Measurements from ENCODE around the gene HIPK2.

The HIPK2 gene

DNA sequence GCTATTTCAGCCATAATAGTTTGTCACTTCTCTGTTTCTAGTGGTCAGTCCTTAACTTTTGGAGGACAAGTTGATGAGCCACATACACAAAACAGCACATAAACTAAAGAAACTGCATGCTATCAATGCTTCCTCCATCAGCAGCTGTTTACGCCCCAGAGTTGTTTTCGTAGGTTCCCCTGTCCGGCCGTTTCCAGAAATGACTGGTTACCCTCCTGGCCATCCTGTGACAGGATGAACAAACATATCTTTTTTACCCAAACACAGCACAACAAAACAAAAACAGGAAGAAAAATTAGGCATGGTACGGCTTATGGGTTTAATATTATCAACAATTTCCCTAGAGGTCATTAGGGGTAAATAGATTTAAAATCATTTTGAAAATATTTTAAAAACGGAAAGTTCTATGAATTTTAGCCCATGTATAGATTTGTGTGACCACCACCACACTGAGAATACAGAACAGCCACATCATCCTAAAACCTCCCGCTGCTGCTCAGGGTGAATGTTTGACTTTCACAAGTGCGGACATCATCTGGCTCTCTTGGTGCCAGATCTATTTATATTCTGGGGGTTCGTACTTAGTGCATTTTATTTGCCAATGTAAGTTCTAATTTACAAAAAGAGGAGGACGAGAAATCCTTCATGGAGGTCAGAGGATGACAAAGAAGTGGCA, 74.8 kb downstream of the HIPK2 start:
- DNase-seq = no peak
- in situ Hi-C loops (cut with MboI; ENCODE audit: low pct_unique_long_range_greater_than_20kb, low sequenced_read_pairs) = no loop called here

DNA sequence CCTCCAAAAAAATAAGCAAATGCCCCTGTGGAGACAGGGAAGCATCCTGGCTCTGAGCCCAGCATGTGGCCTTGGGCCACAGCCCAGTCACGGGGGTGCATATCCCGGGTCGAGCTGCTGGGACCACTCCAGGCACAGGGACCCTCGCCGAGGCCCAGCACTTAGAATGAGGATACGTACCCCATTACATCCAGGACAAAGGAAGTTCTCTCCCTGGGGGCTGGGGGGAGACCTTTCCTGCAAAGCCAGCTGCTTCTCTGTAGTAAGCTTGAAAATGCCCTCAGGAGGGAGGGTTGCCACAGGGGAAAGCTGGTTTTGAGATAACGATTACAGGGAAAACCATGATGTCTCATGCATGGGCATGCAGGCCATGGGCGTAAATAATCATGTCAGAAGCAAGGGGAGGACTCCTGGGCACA, 75.5 kb downstream of the HIPK2 start:
- DNase-seq = no peak
- in situ Hi-C loops (cut with MboI; ENCODE audit: low pct_unique_long_range_greater_than_20kb, low sequenced_read_pairs) = no loop called here

DNA sequence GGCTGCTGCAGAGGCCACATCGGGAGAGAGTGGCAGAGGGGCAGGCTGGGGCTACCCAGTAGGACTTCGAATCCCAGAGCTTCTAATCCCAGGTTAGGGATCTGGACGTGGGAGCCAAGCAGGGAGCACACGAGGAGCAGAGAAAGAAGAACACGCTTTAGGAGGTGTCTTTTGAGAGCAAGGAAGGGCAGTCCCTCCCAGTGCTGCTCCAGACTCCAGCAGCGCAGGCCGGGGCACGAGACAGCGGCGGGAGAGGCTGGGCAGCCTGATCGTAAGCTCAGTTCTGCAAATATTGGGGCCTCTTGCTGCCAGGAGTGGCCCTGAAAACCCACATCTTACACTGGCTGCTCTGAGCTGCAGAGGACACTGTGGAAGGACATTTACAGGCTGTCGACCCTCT, 75.9 kb downstream of the HIPK2 start:
- in situ Hi-C loops (cut with MboI; ENCODE audit: low pct_unique_long_range_greater_than_20kb, low sequenced_read_pairs) = no loop called here
- DNase-seq = no peak

DNA sequence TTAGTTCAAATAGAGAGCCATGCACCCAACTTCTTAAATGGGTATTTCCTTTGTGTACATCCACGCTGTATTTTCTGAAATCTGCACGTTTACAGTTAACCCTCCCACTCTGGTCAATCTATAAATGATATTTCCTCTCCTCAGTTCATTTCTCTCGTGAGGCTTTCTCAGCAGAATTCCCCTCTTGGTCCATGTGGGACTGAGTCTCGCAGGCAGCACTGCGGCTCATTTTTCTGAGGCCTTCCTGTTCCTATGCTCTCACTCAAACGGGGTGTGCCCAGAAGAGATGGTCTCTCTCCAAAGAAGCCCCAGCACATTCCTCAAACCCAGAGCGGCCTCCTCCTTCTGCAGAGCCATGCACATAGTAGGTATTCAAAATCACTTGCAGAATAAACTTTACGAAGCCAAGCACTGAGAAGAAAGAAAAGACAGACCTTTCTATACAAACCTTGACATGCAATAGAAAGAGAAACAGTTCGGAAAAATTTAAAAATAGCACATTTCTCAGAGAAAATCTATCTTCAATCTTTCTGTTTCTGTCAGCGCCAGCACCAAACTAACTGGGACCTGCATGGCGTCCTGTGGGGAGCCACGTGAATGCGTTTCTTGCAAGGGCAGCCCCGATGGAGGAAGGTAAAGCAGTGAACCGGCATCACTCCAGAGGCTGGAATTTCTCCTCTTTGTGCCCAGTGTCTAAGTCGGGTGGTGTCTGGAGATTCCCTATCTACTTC, 77.1 kb downstream of the HIPK2 start:
- DNase-seq = no peak
- in situ Hi-C loops (cut with MboI; ENCODE audit: low pct_unique_long_range_greater_than_20kb, low sequenced_read_pairs) = no loop called here

DNA sequence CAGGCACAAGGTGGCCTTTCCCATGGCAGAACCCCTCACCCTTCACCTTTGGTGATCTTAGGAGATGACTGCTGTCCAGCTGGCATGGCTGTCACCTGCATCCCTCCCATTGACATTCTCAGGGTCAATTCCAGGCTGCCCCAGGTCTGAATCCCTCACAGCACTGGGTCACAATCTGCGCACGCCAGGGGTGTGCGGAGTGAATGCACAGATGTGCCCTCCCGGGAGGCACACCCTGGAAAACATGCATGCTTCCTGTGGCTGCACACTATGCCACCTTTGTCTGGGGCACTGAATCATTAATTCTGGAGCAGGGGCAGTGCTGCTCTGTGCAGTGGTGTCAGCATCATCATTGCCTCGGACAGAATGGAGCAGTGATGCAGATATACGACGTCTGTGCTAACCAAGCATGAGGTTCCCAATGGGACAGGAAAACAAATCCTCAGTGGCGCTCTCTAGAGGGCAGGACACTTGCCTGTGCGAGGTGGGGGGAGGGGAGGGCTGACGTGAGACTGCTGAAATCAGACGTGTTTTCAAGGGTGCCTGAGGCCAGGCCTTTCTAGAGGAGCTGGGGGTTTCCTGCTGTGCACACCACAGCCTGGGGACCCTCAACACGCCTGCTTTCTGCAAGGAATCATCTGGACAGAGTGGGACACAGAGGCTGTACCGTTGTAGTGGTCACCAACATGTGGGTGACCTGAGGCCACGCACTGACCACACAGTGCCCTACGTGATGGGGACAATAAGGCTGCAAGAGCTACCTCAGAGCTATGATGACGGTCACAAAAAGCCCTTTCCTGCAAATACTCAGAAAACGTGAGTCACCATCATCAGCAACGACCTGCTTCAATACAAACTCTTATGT, 77.9 kb downstream of the HIPK2 start:
- DNase-seq = no peak
- in situ Hi-C loops (cut with MboI; ENCODE audit: low pct_unique_long_range_greater_than_20kb, low sequenced_read_pairs) = no loop called here

DNA sequence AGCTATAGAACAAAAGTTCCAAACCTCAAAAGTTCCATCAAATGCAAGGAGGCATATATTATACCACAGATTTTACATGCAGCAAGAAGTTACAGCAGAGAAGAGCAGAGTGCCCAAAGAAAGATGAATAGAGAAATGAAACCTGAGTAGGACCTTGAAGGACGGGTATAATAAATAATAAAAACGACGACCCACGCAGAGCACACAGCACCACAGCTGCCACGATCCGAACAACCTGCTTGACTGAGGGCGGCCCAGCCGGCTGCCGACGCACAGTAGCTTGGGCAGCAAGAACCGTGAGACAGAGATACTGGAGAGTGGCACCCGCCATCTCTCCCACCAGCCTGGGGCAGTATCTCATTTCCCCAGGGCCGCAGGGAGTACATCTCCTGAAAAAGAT, 79.0 kb downstream of the HIPK2 start:
- in situ Hi-C loops (cut with MboI; ENCODE audit: low pct_unique_long_range_greater_than_20kb, low sequenced_read_pairs) = no loop called here
- no peak for DNase-seq

DNA sequence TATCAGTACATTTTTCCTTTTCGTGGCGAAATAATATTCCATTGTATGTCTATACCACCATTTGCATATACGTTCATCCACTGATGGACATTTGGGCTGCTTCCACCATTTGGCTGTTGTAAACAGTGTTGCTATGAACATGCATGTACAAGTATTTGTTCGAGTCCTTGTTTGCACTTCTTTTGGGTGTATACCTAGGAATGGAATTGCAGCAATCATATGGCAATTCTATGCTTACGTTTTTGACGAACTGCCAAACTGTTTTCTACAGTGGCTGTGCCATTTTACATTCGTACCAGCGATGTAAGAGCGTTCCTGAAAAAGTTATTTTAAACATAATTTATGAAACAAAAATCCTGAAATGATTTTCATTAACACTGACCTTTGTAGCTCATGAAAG, 79.5 kb downstream of the HIPK2 start:
- no peak for DNase-seq
- in situ Hi-C loops (cut with MboI; ENCODE audit: low pct_unique_long_range_greater_than_20kb, low sequenced_read_pairs) = no loop called here

DNA sequence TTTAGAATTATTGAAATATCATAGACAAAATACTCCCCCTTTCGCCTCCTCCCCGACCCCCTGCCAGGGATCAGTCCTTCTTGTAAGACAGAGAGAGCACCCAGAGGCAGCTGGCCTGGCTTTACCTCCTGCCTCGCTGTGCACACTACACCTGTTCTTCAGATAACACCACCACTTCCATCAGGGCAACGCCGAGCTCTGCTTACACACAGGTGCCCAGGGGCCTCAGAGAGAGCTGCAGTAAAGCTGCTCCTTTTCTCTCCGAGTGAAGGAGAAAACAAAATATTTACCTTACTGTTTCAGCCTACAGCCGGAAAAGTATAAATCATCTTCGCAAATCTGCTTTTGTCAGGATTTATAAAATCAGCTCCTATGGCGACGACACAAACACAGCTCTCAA, 80.7 kb downstream of the HIPK2 start:
- no peak for DNase-seq
- in situ Hi-C loops (cut with MboI; ENCODE audit: low pct_unique_long_range_greater_than_20kb, low sequenced_read_pairs) = no loop called here

DNA sequence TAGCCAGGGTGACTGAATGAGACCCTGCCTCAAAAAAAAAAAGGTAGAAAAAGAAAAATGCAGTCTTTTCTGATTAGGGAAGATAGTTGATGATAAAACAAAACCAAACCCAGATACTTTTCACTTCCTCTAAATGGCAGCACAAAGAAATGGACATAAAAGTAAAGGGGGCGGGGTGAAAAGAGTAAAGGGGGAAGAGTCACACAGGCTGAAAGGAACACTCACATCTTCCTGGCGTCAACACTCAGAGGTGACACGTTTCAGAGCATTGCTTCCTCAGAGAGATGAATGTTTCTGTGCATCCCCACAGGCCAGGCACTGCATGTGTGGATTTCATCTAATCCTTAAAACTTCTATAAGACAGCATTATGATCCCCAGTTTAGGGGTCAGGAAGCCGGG, 81.2 kb downstream of the HIPK2 start:
- in situ Hi-C loops (cut with MboI; ENCODE audit: low pct_unique_long_range_greater_than_20kb, low sequenced_read_pairs) = no loop called here
- DNase-seq = peak; percentile 55

DNA sequence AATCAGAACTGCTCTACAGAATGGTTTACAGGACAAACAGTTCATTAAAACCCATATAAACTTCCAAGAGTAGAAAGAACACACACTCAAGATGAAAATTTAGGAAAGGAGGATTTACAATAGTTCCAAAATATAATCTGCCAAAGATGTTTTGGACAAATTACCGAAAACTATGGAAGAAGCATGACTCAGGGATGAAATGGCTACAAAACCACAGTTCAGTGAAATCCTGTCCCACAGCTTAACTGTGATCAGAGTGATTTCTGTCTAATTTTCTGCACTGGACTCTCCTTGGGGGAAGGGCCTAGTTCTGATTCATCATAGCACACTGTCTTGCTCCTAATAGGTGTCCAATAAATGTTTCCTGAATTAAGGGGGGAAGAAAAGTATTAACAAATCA, 82.2 kb downstream of the HIPK2 start:
- no peak for DNase-seq
- in situ Hi-C loops (cut with MboI; ENCODE audit: low pct_unique_long_range_greater_than_20kb, low sequenced_read_pairs) = no loop called here

DNA sequence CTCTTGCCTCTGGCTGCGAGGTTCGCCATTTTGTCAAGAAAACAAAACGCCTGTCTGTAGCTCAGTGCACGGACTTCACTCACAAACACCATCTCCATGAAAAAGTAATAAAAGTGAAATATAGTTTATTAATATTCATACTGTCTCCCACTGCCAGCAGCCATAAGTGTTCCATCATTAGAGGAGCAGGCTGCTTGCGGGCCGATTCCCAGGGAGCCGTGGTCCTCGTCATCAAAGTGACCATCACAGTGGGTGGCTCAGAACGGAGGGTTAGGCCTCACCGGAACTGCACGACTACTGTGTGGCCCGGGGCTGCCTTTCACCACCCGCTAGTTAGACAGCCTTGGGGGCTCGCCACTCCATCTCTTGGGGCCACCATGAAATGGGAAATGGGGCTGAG, 82.7 kb downstream of the HIPK2 start:
- in situ Hi-C loops (cut with MboI; ENCODE audit: low pct_unique_long_range_greater_than_20kb, low sequenced_read_pairs) = no loop called here
- DNase-seq = no peak

DNA sequence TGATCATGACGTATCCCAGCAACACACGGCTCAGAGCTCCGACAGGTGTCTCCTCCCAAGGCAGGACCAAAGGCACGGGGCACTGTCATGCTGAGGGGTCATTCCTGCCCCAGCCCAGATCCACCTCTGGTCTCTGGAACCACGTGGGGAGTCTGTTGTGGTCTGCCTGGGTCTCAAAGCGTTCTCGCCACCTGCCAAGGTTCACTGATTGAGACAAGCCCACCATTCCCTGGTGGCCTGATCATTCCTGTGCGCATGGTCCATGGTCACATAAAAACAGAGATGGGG, 83.5 kb downstream of the HIPK2 start:
- no peak for DNase-seq
- in situ Hi-C loops (cut with MboI; ENCODE audit: low pct_unique_long_range_greater_than_20kb, low sequenced_read_pairs) = no loop called here

DNA sequence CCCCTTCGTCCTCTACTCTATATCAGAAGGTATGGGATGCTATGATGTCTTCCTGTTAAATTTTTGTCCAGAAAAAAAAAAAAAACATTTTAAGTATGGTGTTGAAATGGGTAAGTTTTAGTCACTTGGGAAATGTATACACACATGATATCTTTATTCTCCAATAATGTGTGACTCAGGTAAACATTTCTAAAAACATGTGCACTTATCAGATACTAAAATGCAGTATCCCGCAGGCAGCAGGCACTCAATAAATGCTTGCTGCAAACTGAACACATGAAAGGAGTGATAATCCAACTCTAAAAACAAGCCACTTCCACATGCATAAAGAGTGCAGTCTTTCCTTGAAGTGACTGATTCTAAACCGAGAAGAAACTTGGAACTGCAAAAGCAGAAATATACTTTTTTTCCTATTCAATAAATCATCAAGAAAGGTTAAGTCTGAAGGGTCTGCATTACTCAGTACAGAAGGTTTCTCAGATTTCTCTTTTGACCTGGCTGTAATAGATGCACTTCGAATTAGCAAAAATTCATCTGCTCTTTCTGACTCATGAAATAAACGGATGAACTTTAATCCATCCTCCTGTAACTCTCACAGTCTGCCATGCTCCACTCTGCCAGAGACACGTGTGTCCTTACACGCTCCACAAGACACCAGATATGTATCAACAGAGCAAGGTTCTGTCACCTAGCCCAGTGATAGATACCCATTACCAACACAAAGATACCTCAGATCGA, 84.0 kb downstream of the HIPK2 start:
- in situ Hi-C loops (cut with MboI; ENCODE audit: low pct_unique_long_range_greater_than_20kb, low sequenced_read_pairs) = no loop called here
- no peak for DNase-seq

DNA sequence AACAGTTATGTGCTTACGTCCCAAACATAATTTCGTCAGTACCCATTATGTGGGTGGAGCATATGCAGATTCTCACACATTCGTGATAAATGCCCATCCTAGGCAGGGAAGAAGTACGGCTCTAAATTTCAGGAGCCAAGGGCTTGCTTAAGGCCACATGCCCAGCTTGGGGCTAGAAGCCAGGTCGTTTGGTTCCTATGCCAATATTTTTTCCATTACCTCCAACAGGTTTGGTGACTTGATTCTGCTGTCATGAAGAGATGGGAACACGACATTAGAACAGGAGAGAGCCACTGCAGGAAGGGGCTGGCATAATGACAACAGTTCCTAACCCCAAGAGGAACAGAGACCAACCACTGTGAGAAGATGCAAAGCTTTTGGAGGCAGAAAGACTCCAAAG, 85.1 kb downstream of the HIPK2 start:
- in situ Hi-C loops (cut with MboI; ENCODE audit: low pct_unique_long_range_greater_than_20kb, low sequenced_read_pairs) = no loop called here
- no peak for DNase-seq

DNA sequence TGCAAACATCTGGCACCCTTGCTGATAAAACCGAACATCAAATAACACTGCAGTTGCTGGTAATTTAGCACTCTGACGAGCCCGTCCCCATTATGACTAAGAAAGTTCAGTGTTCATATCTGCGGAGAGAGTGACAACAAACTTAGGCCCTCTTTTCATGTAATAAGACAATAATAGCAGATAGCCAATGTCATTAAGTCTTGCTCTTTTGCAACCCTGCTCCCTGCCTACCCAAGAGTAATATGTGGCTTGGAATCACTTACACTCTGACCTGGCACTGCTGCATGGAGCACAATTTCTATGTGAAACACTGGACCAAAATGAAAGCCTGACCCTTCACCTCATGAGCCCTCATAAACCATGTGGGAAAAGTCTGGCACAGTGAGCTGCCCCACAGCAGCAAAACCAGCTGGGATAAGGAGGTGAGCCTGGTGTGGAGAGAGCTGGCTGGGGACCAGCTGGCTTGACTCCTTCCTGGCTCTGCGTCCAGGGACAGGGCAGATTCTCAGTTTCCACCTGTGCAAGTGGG, 86.5 kb downstream of the HIPK2 start:
- in situ Hi-C loops (cut with MboI; ENCODE audit: low pct_unique_long_range_greater_than_20kb, low sequenced_read_pairs) = no loop called here
- DNase-seq = no peak

DNA sequence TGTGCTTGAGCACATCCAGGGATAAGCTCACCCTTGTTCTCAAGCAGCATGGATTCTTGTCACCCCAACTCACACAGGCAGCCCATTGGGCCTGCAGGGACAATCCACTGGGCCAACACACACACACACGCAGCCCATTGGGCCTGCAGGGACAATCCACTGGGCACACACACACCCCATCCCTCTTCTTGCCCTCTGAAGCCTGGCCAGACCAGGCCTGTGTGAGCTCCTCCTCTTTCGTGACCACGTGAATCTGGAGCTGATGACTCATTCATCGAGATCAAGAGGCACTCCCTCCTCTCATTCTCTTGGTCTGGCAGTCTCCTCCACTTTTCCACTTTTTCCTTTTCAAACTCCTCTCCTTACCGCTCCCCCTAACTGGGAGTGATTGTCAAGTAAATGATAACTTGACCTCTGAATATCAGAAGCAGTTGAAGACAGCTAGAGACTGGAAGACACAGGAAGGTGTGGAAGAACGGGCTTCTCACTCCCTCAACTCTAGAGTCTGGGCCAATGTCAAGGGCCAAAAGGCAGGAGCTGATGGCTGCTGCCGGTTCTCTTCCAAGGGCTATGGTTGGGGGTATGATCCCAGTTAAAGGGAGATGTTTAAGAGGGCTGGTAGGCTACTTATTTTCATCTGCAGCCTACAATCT, 89.7 kb downstream of the HIPK2 start:
- DNase-seq = no peak
- in situ Hi-C loops (cut with MboI; ENCODE audit: low pct_unique_long_range_greater_than_20kb, low sequenced_read_pairs) = no loop called here

DNA sequence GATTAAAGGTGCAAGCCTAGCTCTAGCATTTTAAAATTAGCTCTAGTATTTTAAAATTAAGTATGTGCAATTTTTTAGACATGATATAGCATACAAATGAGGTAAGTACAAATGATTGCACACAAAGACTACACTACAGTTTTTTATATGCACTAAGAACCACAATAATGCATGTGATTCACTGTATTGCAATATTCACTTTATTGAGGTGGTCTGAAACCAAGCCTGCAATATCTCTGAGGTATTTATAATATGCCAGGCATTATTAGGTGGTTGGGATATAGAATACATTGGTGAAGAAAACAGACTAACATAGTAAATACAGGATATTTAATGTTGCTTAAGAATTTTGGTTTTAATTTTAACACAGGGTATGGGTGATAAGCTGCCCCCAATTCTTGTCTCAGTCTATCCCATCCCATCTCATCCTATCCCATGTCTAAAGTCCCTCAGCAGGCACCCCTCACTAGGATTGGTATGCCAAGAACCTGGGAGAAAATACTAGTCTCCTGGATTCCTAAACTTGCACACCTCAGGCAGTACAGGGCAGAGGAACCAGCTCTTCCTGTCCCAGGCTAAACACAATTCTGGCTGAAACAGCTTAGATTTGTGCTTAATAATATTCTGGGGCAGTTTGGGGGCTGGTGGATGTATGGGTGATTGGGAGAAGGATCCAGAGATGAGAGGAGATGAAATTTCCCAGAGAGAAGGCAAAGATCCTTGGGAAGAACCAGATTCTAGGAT, 90.4 kb downstream of the HIPK2 start:
- in situ Hi-C loops (cut with MboI; ENCODE audit: low pct_unique_long_range_greater_than_20kb, low sequenced_read_pairs) = no loop called here
- DNase-seq = no peak

DNA sequence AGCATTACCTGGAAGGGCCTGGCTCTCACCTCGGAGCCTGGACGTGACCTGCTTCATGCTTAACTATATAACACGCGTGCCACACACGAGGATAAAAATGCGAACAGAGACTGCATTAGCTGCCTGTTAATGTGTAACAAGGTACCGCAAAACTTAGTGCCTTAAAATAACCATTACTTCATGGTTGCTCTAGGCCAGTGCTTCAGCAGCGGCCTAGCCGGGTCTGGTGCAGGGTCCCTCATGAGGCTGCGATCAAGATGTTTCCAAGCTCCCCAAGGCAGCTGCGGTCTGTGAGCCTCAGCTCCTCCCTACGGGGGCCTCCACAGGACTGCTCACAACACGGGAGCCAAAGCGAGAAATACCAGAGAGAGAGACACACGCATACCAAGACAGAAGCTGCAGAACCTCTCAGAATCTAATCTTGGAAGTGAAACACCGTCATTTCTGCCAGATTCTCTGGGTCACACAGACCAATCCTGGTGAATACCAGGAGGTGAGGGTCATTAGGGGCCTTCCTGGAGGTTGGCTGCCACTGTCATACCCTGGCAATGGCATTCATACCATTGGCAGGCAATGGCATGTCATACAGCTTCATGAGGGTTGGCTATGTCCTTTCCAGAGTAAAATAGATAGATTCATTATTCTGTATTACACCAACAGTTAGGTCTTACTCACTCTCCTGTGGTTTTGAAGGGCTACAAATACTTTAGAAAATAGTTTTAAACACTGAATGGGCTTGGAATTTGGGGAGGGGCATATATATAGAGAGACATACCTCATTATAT, 94.5 kb downstream of the HIPK2 start:
- in situ Hi-C loops (cut with MboI; ENCODE audit: low pct_unique_long_range_greater_than_20kb, low sequenced_read_pairs) = no loop called here
- no peak for DNase-seq
